GM12878 (cell line): ENCODE results near the gene IER5.

Source experiments
- CEBPB ChIP-seq, 2 experiments: fragments of 150-350 bp in 1 of 2; IDR thresholded peaks; 2 replicates each; pipeline ENCODE4 v1.6.1; 2012 to 2014; ENCODE audit warnings: low read depth in 2 of 2, low read length in 2 of 2, borderline replicate concordance in 1 of 2, inconsistent platforms in 1 of 2
- EZH2 ChIP-seq: IDR thresholded peaks from 2 replicates; pipeline ENCODE4 v1.6.1; 2012; ENCODE audit warnings: low read depth, mild to moderate bottlenecking, control low read depth, inconsistent platforms, low read length, borderline replicate concordance; ENCODE audit not compliant: control insufficient read depth
- FOXK2 ChIP-seq: fragments of 450-650 bp; IDR thresholded peaks from 2 replicates; pipeline ENCODE4 v1.6.1; 2017; ENCODE audit warnings: mild to moderate bottlenecking, moderate library complexity
- KAT2A ChIP-seq: conservative IDR thresholded peaks from 2 replicates; pipeline ENCODE4 v1.6.1; 2011; ENCODE audit warnings: low read depth, low read length; ENCODE audit not compliant: control insufficient read depth
- RAD51 ChIP-seq: fragments of 450-650 bp; IDR thresholded peaks from 2 replicates; pipeline ENCODE4 v1.6.1; 2016; ENCODE audit warnings: moderate library complexity, mild to moderate bottlenecking, inconsistent platforms
- SMC3 ChIP-seq: IDR thresholded peaks from 2 replicates; pipeline ENCODE4 v1.6.1; 2011; ENCODE audit warnings: low read length, improper control_type of control experiment, borderline replicate concordance
- SUZ12 ChIP-seq: fragments of 200-600 bp; sonication (generic); IDR thresholded peaks from one replicate; pipeline ENCODE4 v1.6.1; 2018; ENCODE audit warnings: antibody characterized with exemption, mild to moderate bottlenecking; ENCODE audit not compliant: unreplicated experiment
- TF ChIP-seq, protein P1 (sequence below): fragments of 450-650 bp; IDR thresholded peaks from 2 replicates; pipeline ENCODE4 v1.6.1; 2016; ENCODE audit warnings: mild to moderate bottlenecking, moderate library complexity, borderline replicate concordance
- TF ChIP-seq, protein P2 (sequence below): IDR thresholded peaks from 2 replicates; pipeline ENCODE4 v1.6.1; 2011; ENCODE audit warnings: borderline replicate concordance, low read depth, mild to moderate bottlenecking, moderate library complexity, low read length; ENCODE audit not compliant: insufficient read depth, poor library complexity, severe bottlenecking
- TF ChIP-seq, protein P3 (sequence below), 3 experiments: IDR thresholded peaks in 2 of 3; conservative IDR thresholded peaks in 1 of 3; 2 replicates each; pipeline ENCODE4 v1.5.1; 2011; ENCODE audit warnings: low read depth in 3 of 3, low read length in 3 of 3, mild to moderate bottlenecking in 3 of 3, control low read depth in 2 of 3, moderate library complexity in 2 of 3, inconsistent platforms in 1 of 3, mixed read lengths in 1 of 3; ENCODE audit not compliant: control insufficient read depth in 2 of 3, insufficient read depth in 1 of 3; ENCODE audit errors: extremely low read depth in 1 of 3

DNA sequence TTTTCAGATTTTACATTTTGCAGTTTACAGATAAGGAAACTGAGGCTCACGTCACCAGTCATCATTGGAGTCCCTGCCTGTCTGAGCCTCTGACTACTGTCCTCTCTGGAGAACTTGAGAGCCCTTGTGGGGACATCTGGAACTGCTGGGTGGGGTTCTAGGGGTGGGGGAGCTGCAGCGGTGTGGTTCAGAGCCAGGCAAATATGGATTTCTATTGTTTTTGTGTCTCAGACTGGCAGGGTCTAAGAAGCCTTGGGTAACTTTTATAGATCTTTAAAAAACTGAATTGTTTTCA is 46.9 kb downstream of the IER5 start:
- TF ChIP-seq, protein P1, sequence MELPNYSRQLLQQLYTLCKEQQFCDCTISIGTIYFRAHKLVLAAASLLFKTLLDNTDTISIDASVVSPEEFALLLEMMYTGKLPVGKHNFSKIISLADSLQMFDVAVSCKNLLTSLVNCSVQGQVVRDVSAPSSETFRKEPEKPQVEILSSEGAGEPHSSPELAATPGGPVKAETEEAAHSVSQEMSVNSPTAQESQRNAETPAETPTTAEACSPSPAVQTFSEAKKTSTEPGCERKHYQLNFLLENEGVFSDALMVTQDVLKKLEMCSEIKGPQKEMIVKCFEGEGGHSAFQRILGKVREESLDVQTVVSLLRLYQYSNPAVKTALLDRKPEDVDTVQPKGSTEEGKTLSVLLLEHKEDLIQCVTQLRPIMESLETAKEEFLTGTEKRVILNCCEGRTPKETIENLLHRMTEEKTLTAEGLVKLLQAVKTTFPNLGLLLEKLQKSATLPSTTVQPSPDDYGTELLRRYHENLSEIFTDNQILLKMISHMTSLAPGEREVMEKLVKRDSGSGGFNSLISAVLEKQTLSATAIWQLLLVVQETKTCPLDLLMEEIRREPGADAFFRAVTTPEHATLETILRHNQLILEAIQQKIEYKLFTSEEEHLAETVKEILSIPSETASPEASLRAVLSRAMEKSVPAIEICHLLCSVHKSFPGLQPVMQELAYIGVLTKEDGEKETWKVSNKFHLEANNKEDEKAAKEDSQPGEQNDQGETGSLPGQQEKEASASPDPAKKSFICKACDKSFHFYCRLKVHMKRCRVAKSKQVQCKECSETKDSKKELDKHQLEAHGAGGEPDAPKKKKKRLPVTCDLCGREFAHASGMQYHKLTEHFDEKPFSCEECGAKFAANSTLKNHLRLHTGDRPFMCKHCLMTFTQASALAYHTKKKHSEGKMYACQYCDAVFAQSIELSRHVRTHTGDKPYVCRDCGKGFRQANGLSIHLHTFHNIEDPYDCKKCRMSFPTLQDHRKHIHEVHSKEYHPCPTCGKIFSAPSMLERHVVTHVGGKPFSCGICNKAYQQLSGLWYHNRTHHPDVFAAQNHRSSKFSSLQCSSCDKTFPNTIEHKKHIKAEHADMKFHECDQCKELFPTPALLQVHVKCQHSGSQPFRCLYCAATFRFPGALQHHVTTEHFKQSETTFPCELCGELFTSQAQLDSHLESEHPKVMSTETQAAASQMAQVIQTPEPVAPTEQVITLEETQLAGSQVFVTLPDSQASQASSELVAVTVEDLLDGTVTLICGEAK = no peak
- TF ChIP-seq KAT2A (no peak), SMC3 (no peak), SUZ12 (no peak), FOXK2 (no peak), EZH2 (no peak), RAD51 (no peak), CEBPB (IDR thresholded peaks at IDR 0.05; ENCODE audit: borderline replicate concordance in 1 of 2, low read depth in 2 of 2, low read length in 2 of 2) (no peak)
- TF ChIP-seq, protein P2, sequence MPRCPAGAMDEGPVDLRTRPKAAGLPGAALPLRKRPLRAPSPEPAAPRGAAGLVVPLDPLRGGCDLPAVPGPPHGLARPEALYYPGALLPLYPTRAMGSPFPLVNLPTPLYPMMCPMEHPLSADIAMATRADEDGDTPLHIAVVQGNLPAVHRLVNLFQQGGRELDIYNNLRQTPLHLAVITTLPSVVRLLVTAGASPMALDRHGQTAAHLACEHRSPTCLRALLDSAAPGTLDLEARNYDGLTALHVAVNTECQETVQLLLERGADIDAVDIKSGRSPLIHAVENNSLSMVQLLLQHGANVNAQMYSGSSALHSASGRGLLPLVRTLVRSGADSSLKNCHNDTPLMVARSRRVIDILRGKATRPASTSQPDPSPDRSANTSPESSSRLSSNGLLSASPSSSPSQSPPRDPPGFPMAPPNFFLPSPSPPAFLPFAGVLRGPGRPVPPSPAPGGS = no peak
- TF ChIP-seq, protein P3, sequence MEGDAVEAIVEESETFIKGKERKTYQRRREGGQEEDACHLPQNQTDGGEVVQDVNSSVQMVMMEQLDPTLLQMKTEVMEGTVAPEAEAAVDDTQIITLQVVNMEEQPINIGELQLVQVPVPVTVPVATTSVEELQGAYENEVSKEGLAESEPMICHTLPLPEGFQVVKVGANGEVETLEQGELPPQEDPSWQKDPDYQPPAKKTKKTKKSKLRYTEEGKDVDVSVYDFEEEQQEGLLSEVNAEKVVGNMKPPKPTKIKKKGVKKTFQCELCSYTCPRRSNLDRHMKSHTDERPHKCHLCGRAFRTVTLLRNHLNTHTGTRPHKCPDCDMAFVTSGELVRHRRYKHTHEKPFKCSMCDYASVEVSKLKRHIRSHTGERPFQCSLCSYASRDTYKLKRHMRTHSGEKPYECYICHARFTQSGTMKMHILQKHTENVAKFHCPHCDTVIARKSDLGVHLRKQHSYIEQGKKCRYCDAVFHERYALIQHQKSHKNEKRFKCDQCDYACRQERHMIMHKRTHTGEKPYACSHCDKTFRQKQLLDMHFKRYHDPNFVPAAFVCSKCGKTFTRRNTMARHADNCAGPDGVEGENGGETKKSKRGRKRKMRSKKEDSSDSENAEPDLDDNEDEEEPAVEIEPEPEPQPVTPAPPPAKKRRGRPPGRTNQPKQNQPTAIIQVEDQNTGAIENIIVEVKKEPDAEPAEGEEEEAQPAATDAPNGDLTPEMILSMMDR (IDR thresholded peaks at IDR 0.05 in 2 of 3, conservative IDR thresholded peaks at IDR 0.05 in 1 of 3; ENCODE audit: control insufficient read depth in 2 of 3, extremely low read depth in 1 of 3, insufficient read depth in 1 of 3, low read depth in 3 of 3, low read length in 3 of 3) = peak; percentile 20 to 48 (median 27); a peak in 4 of 6 replicates
